ENCODE measurements around the gene PPP2R3A.

Gene PPP2R3A

GRCh38 chr3:136021803-136022202 is 56.3 kb downstream of the PPP2R3A start:
- in situ Hi-C loops (cut with HindIII; ENCODE audit: low sequenced_read_pairs) = no loop called here

GRCh38 chr3:136022529-136023263 is 57.2 kb downstream of the PPP2R3A start:
- in situ Hi-C loops (cut with HindIII; ENCODE audit: low sequenced_read_pairs) = no loop called here

DNA sequence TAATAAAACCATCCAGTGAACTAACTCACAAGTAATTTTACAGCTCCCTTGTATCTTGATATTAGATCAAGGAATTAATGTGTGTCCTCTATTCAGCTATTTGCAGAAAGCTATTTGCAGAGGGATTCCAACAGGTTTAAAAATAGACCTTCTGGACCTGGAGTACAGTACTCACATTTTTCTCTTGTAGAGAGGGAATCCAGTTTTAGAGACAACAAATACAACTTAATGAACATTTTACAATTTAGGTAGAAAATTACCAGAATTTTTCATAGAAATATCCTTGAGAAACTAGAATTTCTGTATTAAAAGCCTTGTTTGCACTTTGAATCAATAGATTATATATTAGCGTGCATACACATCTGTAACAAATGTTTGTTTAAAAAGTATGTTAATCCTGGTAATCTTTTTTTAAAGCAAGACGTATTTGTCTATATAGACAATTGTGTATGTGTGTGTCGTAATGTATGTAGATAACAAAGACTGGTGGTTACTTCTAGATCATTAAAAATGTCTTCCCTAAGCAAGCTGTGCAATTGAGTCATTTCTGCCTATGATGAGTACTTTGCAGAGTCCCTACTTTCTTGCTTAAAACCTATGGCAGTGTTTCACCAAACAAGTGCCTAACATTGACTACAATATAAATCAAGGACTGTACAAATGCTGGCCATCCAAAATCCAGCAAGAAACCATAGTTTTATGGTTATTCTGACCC is 57.9 kb downstream of the PPP2R3A start:
- in situ Hi-C loops (cut with HindIII; ENCODE audit: low sequenced_read_pairs) = no loop called here

GRCh38 chr3:136036306-136036705 is 70.8 kb downstream of the PPP2R3A start:
- in situ Hi-C loops (cut with HindIII; ENCODE audit: low sequenced_read_pairs) = no loop called here

DNA sequence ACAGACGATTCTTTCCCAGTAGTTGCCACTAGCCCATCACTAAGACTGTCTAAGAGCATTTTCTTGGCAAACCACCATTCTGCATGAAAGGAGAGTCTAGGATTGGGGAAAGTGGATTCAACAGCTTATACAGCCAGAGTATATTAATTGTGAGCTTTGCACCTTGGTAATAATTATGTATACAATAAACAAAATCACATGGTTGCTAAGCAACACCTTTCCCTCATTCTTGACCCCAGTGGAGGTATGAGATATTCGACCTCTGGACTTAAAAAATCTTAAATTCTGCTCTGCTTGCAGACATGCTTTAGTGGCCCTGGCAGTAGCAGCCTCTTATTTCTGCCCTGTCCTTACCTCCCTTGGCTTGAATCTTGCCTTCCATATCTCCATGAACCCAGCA is 73.1 kb downstream of the PPP2R3A start:
- in situ Hi-C loops (cut with HindIII; ENCODE audit: low sequenced_read_pairs) = no loop called here

- in situ Hi-C loops (cut with HindIII; ENCODE audit: low sequenced_read_pairs) = no loop called here
Observed at GRCh38 chr3:136042608-136043221, 77.2 kb downstream of the PPP2R3A start.

- in situ Hi-C loops (cut with HindIII; ENCODE audit: low sequenced_read_pairs) = no loop called here
Observed at GRCh38 chr3:136044980-136045745, 79.6 kb downstream of the PPP2R3A start.

DNA sequence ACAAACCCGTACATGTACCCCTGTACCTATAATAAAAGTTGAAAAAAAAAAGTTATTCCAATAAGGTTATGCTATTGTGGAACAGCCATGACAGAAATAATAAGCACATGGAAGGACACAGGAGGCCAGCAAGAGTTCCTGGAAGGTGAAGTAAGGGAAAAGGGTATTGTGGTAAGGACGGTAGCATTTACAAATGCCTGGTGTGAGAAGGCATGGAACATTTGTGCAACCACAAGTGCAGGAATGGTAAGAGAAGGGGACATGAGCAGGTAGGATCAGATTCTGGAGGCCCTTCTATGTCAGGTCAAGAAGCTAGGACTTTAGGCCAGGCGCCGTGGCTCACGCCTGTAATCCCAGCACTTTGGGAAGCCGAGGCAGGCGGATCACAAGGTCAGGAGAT is 82.5 kb downstream of the PPP2R3A start:
- in situ Hi-C loops (cut with HindIII; ENCODE audit: low sequenced_read_pairs) = no loop called here

DNA sequence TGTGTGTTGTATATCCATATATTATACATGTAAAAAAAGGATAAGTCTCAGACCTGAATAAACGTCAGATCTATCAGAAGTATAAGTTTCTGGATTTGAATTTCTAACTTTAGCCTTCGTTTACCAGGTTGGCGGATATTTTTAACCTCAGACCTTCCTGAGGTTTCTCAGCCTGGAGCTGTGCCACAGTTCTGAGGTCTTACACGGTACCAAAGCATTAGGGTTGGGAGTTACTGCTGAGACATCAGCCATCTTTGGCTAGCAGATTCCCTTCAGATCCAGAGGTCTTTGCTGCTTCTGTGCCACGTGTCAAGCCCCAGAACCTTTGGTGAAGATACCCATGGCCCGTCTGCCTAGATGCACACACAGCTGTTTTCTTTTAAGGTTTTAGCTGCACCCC is 84.7 kb downstream of the PPP2R3A start:
- in situ Hi-C loops (cut with HindIII; ENCODE audit: low sequenced_read_pairs) = no loop called here

- in situ Hi-C loops (cut with HindIII; ENCODE audit: low sequenced_read_pairs) = no loop called here
Observed at GRCh38 chr3:136055491-136055890, 90.0 kb downstream of the PPP2R3A start.

DNA sequence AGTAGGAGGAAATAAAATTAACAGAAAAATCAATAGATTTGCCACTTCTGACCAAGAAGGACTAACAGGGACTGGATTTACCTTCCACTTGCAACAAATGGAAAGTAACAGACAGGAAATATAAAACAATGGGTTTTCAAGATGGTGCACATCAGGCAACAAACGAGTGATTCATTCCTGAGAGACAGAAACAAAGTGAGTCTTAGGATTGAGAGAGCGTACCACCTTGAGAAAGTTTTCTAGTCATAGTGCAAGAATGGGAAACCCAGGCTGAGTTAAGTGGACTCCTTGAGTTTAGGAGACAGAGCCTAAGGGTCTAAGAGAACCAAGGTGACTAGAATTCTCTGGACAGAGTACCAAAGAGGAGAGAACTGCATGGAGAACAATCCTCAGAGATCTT is 101.7 kb downstream of the PPP2R3A start:
- in situ Hi-C loops (cut with HindIII; ENCODE audit: low sequenced_read_pairs) = no loop called here

- in situ Hi-C loops (cut with HindIII; ENCODE audit: low sequenced_read_pairs) = no loop called here
Observed at GRCh38 chr3:136068708-136069107, 103.2 kb downstream of the PPP2R3A start.

DNA sequence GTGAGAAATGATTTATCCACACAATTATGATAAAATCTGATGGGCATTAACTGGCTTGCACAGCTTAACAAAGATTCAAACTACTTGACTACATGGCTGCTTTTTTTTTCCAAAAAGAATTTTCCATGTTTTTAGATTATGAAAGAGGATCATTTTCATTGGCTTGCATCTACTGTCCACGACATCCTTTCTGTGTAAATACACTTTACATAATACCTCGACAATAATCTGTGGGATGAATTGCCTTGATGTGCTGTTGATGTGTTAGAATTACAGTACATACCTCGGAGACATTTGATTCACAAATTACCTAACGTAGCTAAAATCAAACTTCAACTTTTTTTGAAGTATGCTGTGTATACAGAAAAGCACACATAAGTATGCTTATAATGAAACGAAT is 104.4 kb downstream of the PPP2R3A start:
- in situ Hi-C loops (cut with HindIII; ENCODE audit: low sequenced_read_pairs) = no loop called here

GRCh38 chr3:136070334-136070733 is 104.8 kb downstream of the PPP2R3A start:
- in situ Hi-C loops (cut with HindIII; ENCODE audit: low sequenced_read_pairs) = no loop called here

DNA sequence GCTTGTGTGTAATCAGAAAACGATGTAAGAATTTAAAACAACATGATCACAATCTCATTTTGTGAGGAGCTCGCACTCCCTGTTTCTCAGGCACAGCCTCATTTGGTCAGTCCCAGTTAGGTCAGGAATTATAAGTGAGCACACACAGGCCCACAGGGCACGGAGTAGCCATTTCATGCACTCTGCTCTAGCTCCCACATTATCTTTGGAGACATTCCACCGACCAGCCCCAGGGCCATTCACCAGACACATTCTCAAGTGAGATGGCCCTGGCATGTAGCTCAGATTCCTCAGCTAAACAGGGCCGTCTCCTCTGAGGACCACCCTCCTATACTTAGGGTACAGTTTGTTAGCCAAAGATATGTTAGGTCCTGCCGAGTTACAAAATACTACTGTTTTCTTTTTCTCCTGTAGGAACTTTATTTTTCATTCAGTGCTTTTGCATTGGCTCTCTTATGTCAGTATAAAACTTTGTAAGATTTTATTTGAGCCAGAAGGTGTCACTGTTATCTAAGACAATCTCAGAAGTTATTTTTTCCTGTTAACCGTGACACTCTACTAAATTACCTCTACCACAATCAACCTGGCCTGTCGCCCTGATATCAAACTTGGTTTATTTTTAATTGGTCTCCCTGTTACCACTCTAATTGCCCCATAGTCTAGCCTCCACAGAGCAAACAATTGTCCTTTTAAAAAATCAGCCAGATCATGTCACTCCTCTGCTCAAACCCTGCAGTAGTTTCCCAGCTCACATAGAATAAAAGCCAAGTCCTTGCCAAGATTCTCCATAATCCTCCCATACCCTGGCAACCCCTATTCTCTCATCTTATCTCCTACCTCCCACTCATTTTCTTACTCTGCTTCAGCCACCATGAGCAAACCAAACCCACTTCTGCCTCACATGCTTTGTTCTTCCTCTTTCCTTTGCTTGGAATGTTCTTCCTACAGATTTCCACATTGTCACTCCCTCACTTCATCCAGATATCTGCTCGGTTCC is 105.7 kb downstream of the PPP2R3A start:
- in situ Hi-C loops (cut with HindIII; ENCODE audit: low sequenced_read_pairs) = no loop called here

DNA sequence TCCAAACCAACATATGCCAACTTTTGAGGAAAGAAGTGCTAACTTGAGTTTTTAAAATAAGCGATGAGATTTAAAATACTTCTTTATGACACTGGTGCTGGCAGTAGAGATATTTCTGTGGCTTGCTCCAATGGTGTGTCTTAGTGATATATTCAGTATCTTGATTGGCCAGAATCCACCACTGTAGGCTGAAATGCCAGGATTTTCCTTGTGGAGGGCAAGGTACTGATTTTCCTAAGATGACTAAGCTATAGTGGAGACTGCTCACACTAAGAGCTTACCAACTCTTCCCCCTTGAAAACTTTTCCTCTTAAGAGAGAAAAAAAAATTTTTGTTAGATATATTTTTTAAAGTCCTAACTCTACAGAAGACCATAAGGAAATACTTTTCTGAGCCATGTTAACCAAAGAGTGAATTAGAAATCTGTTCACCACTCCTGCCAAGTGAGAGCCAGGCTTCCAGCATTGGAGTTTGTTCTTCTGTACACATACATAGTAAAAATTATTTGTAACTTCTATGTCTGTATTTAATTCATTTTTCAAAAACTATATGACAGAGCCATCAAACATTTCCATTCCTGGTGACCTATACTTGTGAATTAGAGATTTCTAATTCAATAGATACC is 109.1 kb downstream of the PPP2R3A start:
- in situ Hi-C loops (cut with HindIII; ENCODE audit: low sequenced_read_pairs) = no loop called here

GRCh38 chr3:136075218-136075808 is 109.8 kb downstream of the PPP2R3A start:
- in situ Hi-C loops (cut with HindIII; ENCODE audit: low sequenced_read_pairs) = no loop called here

- in situ Hi-C loops (cut with HindIII; ENCODE audit: low sequenced_read_pairs) = no loop called here
Observed at GRCh38 chr3:136075811-136076210, 110.3 kb downstream of the PPP2R3A start.

All from DLD1 (cell line).